Stimulated activated CD8-positive, alpha-beta memory T cell treated with anti-CD3 and anti-CD28 coated beads, Interleukin-2, amount 100 ng/mL, for 1 hour (primary cell): ENCODE results near the gene SLC7A14.

ENCODE experiments used
- DNase-seq, 2 donors: peaks; one replicate each; pipeline ENCODE4 v3.0.0-alpha.2; 2020; ENCODE audit warnings: low read depth in 2 of 2

The SLC7A14 gene

DNA sequence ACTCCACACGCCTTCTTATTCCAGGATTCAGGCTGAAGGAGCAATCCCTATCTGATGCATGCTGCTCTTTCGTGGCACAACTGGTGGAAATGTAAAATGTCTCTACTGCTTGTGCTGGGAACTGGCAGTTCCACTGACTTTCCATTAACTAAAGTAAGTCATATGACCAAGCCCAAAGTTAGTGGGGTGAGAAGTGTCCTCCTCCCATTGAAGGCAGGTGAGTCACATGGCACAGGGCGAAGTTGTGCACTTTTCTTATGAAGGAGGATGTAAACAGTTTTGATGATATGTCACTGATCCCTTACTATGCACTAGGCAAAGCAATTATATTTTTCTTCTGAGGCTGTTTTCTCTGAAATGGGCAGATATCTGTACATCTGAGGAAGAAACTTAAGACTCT is 51.6 kb downstream of the SLC7A14 start:
- DNase-seq: no peak

DNA sequence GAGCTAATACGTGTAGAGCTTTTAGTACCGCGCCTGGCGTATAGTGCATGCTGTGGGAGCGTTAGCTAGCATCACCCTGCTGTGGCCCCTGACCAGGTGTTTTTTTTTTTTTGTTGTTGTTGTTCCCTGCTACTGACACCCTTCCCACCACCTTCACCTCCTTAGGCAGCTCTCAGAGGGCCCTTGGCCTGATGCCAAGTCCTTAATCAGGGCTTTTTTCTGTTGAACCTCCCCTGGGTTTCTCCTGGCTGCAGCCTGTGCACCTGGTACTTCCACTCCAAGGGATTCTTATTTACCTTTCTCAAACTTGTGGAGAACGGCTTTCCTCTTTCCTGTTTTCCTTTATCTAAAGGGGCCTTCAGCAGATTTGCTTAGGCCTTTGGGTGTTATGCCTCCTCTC is 53.3 kb downstream of the SLC7A14 start:
- DNase-seq: no peak

DNA sequence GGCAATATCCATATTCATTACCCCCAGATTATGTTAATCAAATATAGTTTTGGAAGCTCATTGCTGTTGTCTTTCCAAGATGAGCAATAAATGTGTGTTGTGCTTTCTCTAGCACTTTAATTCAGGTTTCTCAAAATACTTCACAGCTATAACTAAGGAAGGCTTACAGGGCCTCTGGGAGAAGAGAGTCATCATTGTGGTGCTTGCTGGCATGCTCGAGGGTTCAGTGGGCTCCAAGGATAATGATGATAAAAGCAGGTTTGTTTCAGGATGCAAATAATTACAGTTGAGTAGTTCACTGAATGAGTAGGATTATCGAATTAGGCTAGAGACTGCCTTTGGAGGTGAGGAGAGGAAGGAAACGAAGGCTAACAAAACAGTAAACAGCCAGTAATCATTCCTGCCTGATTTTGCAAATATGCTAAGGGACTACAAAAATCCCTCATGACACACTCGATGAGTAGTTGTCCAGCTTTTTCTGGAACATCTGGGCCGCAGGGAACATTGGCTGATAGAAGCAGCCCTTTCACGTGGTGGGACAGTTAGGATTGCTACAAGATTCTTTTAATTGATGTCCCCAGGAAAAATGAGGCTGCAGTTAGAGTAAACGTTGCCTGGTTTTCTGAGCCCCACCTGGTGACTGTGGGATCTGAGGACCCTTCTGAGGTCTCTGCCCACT is 54.1 kb downstream of the SLC7A14 start:
- no peak for DNase-seq

GRCh38 chr3:170531054-170531453 is 54.8 kb downstream of the SLC7A14 start:
- no peak for DNase-seq

DNA sequence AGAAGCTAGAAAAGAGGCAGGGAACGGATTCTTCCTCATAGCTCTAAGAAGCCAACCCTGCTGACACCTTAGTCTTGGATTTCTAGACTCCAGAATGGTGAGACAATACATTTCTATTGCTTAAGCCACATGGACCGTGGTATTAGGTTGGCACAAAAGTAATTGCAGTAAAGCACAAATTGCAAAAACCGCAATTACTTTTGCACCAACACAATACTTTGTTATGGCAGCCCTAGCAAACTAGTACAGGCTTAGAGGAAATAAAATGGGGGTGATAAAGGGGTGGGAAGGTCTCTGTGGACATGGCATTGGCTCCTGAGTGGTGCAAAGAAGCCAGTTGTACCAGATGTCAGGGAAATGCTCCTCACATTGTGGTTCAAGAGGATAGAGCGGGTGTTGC is 56.0 kb downstream of the SLC7A14 start:
- DNase-seq: no peak

DNA sequence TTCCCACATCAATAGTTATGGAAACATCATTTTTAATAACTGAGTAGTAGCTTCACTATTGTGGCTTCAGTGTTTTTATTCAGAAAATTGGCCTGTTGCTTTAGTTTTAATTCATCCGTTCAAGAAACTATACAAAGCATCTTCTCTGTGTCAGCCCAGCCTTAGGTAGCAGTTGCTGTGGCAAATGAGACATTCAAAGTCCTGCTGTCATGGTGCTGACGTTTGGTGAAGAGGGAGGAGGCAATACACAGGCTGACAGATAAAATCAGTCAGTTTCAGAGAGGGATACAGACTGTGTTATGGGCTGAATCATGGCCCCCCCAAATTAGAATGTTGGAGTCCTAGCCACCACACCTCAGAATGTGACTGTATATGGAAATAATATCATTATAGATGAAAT is 56.5 kb downstream of the SLC7A14 start:
- DNase-seq: no peak

DNA sequence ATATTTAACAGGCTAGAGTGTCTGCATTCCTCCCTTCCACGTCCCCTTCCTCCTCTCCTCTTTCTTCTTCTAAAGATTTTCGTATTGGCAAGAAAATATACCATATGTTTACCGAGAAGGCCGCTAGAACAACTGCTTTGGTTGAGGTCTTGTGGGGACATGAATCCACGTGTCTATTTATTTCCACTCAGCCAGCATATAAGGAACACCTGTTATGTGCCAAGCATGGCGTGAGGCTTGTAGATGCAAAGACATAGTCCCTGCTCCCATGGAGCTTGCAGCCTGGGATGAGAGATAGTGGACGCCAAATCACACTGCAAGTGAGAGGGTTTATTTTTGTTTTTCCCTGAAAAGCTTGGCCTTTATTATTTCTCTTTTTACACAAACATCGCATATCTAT is 57.1 kb downstream of the SLC7A14 start:
- no peak for DNase-seq

GRCh38 chr3:170524073-170524472 is 61.8 kb downstream of the SLC7A14 start:
- DNase-seq: no peak

DNA sequence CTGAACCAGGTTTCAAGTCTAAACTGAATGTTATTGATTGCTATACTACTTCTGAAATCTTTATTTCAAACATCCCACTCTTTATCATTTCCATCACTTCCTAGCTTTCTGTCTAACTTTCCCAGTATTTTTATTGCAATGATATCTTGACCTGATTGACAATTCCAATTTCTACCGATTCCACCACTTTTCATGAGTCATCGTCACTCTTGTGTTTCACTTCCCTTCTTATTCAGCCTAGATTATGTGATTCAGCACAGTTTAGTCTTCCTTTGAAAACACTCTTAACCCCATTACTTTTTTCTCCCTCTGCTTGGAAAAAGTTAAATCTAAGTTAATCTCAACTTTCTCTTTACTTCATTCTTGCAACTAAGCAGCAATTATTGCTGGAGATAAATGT is 62.6 kb downstream of the SLC7A14 start:
- no peak for DNase-seq

DNA sequence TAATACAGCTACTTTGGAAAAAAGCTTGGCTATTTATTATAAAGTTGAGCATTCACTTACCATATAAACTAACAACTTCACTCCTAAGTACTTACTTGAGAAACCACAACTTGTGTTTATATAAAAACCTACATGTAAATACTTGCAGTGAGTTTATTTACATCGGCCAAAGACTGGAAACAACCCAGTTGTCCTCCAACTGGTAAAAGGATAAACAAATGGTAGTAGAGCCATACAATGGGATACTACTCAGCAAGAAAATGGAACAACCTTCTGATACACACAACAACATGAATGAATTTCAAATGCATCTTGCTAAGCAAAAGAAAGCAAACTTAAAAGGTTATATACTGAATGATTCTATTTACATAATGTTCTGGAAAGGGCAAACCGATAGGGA is 63.7 kb downstream of the SLC7A14 start:
- no peak for DNase-seq

- DNase-seq: no peak
These were observed 64.9 kb downstream of the SLC7A14 start for GRCh38 chr3:170520996-170521395.

DNA sequence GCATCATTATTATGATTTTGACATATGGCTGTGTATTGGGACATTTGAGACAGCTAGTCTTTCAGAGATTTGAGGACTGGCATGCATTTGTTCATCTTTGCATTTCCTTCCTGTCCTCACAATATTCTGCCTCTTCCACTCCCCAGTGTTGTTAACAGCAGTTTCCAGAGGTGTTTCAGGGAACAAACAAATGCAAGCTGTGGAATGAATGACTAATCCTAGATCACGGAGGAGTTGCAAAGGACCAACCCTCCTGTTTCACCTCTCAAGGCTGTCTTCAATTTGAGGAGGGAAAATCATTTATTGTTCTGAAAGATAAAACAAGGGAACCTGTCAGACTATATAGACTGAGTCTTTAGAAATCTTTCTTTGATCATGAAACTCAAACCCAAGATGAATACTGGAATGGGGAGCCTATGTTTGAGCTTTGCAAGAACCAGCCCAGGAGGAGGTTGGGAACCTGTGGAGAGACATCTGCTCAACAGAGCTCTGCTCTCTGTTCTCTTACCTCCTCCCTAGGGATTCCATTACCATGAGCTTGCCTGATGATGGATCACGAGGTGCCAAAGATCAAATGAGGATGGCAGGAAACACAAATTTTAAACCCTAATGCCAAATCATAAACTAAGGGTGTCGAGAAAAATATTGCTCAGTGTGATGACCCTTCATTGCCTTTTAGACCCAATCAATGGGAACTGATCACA is 68.5 kb downstream of the SLC7A14 start:
- DNase-seq: no peak

DNA sequence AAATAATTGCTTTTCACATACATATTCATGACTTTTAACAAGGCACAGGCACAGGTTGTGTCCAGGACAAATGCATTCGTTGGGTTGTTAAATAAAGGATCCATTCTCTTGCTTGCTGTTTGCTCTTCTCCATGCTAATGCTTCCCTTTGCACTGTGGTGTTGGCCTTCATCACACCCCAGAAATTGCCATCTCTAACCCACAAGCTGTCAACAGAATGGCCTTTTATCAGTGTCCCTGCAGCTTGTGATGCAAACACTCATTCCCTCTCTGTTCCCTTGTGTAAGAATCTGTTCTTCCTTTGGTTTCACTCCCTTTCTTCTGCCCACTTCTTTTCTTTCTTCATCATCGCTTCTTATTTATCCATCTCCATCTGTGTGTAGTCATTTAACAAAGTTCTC is 72.2 kb downstream of the SLC7A14 start:
- DNase-seq: no peak

- DNase-seq: no peak
These were observed 74.5 kb downstream of the SLC7A14 start for GRCh38 chr3:170511371-170511770.

- DNase-seq: no peak
These were observed 77.0 kb downstream of the SLC7A14 start for GRCh38 chr3:170508839-170509238.

DNA sequence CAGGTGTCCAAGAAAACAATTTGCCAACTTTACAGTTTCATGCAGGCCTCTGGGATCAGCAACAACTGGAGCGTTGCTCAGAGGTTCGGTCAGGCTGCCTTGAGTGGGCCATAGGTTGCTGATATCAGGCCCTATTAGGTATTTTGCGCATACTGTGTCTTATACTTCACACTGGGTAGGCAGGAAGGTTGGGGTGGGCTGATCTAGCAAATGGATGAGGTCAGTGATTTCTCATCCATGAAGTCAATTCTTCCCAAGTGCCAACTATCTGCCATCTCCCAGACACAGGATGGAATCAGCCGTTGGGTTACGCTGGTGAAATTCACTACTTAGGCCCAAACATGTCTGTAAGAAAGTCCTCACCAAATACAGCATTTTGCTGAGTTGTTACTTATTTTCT is 77.6 kb downstream of the SLC7A14 start:
- no peak for DNase-seq

DNA sequence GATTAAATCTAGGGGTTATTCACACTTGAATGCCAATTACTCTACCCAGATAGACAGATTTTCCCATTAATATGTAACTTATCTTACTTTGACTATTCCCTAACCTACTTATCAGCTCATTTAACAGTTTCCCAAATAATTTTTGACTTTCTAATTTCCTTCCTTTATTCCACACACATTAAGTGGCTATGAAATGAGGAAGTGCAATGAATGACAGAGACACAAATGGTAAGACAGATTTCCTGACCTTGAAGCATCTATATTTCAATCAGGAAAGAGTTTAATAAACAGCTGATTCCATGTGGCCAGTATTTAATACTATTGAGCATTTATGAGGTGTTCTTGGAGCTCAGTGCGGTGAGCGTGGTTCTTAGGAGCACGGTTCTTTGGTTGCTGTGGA is 78.8 kb downstream of the SLC7A14 start:
- DNase-seq: no peak

DNA sequence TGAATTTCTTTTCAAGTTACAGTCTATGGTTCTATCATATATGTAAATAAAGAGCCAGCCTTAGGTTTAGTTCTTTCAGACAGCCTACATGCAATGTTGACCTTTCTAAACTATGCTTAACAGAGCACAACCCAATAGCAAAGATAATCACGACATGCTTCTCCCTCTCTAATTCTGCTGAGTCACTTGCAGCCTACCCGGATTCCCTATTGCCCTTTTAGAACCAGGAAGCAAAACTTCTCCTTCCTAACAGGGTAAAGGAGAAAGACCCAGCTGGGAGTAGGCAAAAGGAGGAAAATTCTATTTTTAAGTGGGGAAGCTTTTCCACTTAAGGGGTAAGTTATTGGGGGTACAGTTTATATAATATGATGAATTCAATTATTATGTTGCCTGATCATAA is 79.3 kb downstream of the SLC7A14 start:
- DNase-seq: no peak

DNA sequence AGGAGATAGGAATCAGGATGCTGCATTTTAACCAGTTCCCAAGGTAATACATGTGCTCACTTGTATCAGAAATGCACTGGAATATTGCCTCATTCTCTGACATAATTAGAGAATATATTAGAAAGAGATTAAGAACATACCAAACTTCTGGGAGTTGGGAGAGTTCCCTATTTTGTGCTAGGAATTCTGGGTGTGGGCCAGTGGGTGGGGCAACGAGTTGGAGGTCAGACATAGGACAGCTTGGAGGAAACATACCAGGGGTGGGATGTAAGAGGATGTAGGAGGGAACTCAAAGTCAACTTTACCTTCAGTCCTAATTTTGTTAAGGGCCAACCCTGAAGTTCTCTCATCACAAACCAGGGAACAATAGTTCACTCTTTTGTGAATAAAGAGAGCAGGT is 83.6 kb downstream of the SLC7A14 start:
- no peak for DNase-seq

GRCh38 chr3:170500995-170501394 is 84.9 kb downstream of the SLC7A14 start:
- no peak for DNase-seq

DNA sequence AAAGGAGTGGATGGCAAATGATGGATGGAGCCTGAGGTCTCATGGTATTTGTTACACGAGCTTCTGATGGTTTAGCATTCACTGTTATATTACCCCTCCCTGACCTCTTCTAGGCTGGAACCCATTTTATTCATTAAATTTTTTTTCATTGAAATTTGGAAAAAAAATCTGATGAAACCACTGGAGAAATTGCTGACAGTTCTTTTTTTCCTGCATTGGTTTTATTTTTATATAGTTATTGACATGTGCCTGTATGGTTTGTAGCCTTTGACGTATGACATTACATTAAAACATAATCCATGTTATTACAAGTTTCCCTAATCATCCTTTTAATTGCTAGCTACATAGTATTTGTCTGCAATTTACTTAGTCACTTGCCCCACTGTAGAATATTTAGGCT is 85.4 kb downstream of the SLC7A14 start:
- no peak for DNase-seq

- no peak for DNase-seq
These were observed 86.2 kb downstream of the SLC7A14 start for GRCh38 chr3:170499562-170500156.
